A549 treated with ZK216348 at 1 μM for 4 hours (cell line): Measurements from ENCODE around the gene CAMSAP1. TPM values are rescaled to one million over a fixed set of nuclear protein-coding genes. Genes with fewer than 3 reads are reported as not detected.

ENCODE experiments used
- total RNA-seq: library from RNA; stranded (reverse); fragments of 200-300 nt; extraction: Qiagen RNA extraction; gene quantifications from 5 replicates; pipeline ENCODE4 v1.2.3, GENCODE V29; 2022; ENCODE audit warnings: low read depth

Gene CAMSAP1, protein sequence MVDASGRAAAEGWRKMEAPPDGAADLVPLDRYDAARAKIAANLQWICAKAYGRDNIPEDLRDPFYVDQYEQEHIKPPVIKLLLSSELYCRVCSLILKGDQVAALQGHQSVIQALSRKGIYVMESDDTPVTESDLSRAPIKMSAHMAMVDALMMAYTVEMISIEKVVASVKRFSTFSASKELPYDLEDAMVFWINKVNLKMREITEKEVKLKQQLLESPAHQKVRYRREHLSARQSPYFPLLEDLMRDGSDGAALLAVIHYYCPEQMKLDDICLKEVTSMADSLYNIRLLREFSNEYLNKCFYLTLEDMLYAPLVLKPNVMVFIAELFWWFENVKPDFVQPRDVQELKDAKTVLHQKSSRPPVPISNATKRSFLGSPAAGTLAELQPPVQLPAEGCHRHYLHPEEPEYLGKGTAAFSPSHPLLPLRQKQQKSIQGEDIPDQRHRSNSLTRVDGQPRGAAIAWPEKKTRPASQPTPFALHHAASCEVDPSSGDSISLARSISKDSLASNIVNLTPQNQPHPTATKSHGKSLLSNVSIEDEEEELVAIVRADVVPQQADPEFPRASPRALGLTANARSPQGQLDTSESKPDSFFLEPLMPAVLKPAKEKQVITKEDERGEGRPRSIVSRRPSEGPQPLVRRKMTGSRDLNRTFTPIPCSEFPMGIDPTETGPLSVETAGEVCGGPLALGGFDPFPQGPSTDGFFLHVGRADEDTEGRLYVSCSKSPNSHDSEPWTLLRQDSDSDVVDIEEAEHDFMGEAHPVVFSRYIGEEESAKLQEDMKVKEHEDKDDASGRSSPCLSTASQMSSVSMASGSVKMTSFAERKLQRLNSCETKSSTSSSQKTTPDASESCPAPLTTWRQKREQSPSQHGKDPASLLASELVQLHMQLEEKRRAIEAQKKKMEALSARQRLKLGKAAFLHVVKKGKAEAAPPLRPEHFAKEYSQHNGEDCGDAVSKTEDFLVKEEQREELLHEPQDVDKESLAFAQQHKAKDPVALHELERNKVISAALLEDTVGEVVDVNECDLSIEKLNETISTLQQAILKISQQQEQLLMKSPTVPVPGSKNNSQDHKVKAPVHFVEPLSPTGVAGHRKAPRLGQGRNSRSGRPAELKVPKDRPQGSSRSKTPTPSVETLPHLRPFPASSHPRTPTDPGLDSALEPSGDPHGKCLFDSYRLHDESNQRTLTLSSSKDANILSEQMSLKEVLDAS (N-terminal part only)
- 19.4 to 22.4 TPM (median 19.7 TPM) in 5 replicates for total RNA-seq

DNA sequence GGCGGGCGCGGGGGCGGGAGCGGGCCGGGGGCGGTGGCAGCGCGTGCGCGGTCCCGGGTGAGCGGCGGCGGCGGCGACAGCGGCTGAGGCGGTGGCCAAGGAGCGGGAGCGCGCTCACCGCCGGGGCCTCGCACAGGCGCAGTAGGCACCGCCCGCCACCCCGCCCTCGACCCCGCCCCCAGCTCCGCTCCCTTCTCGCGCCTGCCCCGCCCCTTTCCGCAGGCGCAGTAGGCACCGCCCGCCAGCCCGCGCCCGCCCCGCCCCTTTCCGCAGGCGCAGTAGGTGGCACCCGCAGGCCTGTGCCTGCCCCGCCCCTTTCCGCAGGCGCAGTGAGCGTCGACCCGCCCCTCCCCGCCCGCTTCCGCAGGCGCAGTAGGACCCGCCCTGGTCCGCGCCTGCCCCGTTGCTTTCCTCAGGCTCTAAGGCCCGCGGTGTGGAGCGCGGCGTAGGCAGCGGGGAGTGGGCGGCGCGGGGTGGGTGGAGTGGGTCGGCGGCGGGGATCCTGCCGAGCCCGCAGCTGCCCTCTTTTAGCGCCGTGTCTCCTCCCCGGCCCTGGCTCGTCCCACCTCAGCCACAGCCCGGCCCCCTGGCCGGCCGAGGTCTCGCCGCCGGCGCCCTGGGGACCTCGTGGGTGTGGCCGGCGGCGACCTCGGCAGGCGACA is at the start of gene CAMSAP1:
Gene CAMSAP1, minus strand, starts transcription at position 116 of the 662 bp plus-strand sequence. CDS start 387 bp downstream, outside the sequence.

Other genes with a start within 250 kb of the CAMSAP1 start
- gene LCN9, start 244.2 kb downstream of the CAMSAP1 start, total RNA-seq = not detected in 5 replicates
- not detected in 5 replicates for gene SOHLH1, start 208.1 kb downstream of the CAMSAP1 start, total RNA-seq
- gene KCNT1, start 205.4 kb downstream of the CAMSAP1 start, total RNA-seq = not detected in 5 replicates
- 23.2 to 41.0 TPM (median 35.2 TPM) in 5 replicates for gene UBAC1, start 53.8 kb upstream of the CAMSAP1 start, total RNA-seq
- gene NACC2, start 187.7 kb upstream of the CAMSAP1 start, total RNA-seq = 19.5 to 39.4 TPM (median 34.6 TPM) in 5 replicates
- gene TMEM250, start 211.3 kb upstream of the CAMSAP1 start, total RNA-seq = 25.6 to 53.9 TPM (median 48.8 TPM) in 5 replicates